ENCODE measurements around the gene CCDC197. TPM values are rescaled to one million over a fixed set of nuclear protein-coding genes. Genes with fewer than 3 reads are reported as not detected.

Gene CCDC197
- total and polyA plus RNA-seq, 3 donors from 2014 or later: 5.6 to 31.0 (median 20.7) TPM

- WGBS, 2 donors: 76 to 88% methylated on average over 10 to 19 of the region's 19 CpGs
- H3K4me1 ChIP-seq: no peaks in the 10 kb centered on the region
- no peak for TF ChIP-seq CTCF (IDR thresholded peaks at IDR 0.05)
- no peak for TF ChIP-seq POLR2A (IDR thresholded peaks at IDR 0.05)
- no peaks in the 10 kb centered on the region for H3K27me3 ChIP-seq
- H3K27ac ChIP-seq: no peak overlapping the region
- intact Hi-C loops (cut with DNase I; ENCODE audit: low total_unique reads): no loop called here
- no peaks in the 10 kb centered on the region for H3K36me3 ChIP-seq (ENCODE audit: low read depth, missing control alignments)
- DNase-seq: no peak
- no peaks in the 10 kb centered on the region for H3K9me3 ChIP-seq
- H3K4me3 ChIP-seq: no peak overlapping the region
These were observed 41.9 kb upstream of the CCDC197 start for GRCh38 chr14:93954900-93955849.

- no peaks in the 10 kb centered on the region for H3K36me3 ChIP-seq (ENCODE audit: low read depth, missing control alignments)
- no peak overlapping the region for H3K4me3 ChIP-seq
- WGBS, 2 donors: 78 to 87% methylated on average over 7 to 8 of the region's 8 CpGs
- no peaks in the 10 kb centered on the region for H3K4me1 ChIP-seq
- H3K27me3 ChIP-seq: no peaks in the 10 kb centered on the region
- no peak for DNase-seq
- H3K27ac ChIP-seq: no peak overlapping the region
- TF ChIP-seq POLR2A (IDR thresholded peaks at IDR 0.05) (no peak), CTCF (IDR thresholded peaks at IDR 0.05) (no peak)
- intact Hi-C loops (cut with DNase I; ENCODE audit: low total_unique reads): no loop called here
- H3K9me3 ChIP-seq: no peaks in the 10 kb centered on the region
These were observed 41.1 kb upstream of the CCDC197 start for GRCh38 chr14:93955850-93956481.

- WGBS, 2 donors: 77 to 85% methylated on average over 11 to 14 of the region's 14 CpGs
- no peaks in the 10 kb centered on the region for H3K9me3 ChIP-seq
- H3K4me1 ChIP-seq: no peaks in the 10 kb centered on the region
- no peak for DNase-seq
- intact Hi-C loops (cut with DNase I; ENCODE audit: low total_unique reads): no loop called here
- H3K4me3 ChIP-seq: no peak overlapping the region
- H3K27me3 ChIP-seq: no peaks in the 10 kb centered on the region
- no peak for TF ChIP-seq CTCF (IDR thresholded peaks at IDR 0.05)
- no peak for TF ChIP-seq POLR2A (IDR thresholded peaks at IDR 0.05)
- H3K27ac ChIP-seq: no peak overlapping the region
- H3K36me3 ChIP-seq (ENCODE audit: low read depth, missing control alignments): no peaks in the 10 kb centered on the region
These were observed 40.4 kb upstream of the CCDC197 start for GRCh38 chr14:93956514-93957332.

GRCh38 chr14:93957333-93957710, 39.8 kb upstream of the CCDC197 start:
- 94 to 96% methylated on average over 7 of the region's 7 CpGs for WGBS, 2 donors
- no peak for TF ChIP-seq POLR2A (IDR thresholded peaks at IDR 0.05)
- TF ChIP-seq CTCF (IDR thresholded peaks at IDR 0.05): no peak
- H3K27ac ChIP-seq: no peak overlapping the region
- H3K9me3 ChIP-seq: no peaks in the 10 kb centered on the region
- intact Hi-C loops (cut with DNase I; ENCODE audit: low total_unique reads): no loop called here
- H3K27me3 ChIP-seq: no peaks in the 10 kb centered on the region
- no peaks in the 10 kb centered on the region for H3K4me1 ChIP-seq
- no peak for DNase-seq
- H3K36me3 ChIP-seq (ENCODE audit: low read depth, missing control alignments): no peaks in the 10 kb centered on the region
- H3K4me3 ChIP-seq: no peak overlapping the region

All from testis (tissue), 3 donors.